Endothelial cell of umbilical vein (primary cell): ENCODE measurements around the gene ATP8A2. TPM values are rescaled to one million over a fixed set of nuclear protein-coding genes. Genes with fewer than 3 reads are reported as not detected.
A peak's percentile ranks its signal among the peaks of the same experiment; 100 is the strongest.

Experiments used
- BruUV-seq: library from RNA; stranded (reverse); fragments of 400-500 nt; replicated peaks from 2 replicates; lab custom pipeline; 2021; lab: Mats Ljungman, UMichigan
- CTCF ChIA-PET: fragments of 300-600, 350-600 bp; sonication (Branson Sonifier 250); formaldehyde crosslinking; loops from one replicate; lab custom pipeline; 2021; ENCODE audit warnings: antibody characterized with exemption, inconsistent platforms; lab: Charles Lee
- POLR2A ChIA-PET: fragments of 300-600, 350-600 bp; sonication (Branson Sonifier 250); formaldehyde crosslinking; loops from one replicate; lab custom pipeline; 2021; ENCODE audit warnings: antibody characterized with exemption, inconsistent platforms; lab: Charles Lee
- DNase-seq: peaks from one replicate; pipeline ENCODE4 v3.0.0-alpha.2; 2011; ENCODE audit warnings: low read depth, low spot score
- FAIRE-seq: peaks from 2 replicates; lab custom pipeline; 2011; peaks lifted over from hg19 to GRCh38; lab: Jason Lieb, UNC
- H2AFZ ChIP-seq: 2 replicates; pipeline ENCODE4 v1.6.0; 2012; ENCODE audit warnings: low read depth, low read length, control low read depth, inconsistent platforms
- H3K27ac ChIP-seq: 2 replicates; pipeline ENCODE4 v1.5.1; 2011; ENCODE audit warnings: low read depth, mild to moderate bottlenecking, control low read depth, low read length, moderate library complexity; ENCODE audit not compliant: insufficient read depth
- H3K27me3 ChIP-seq, 2 experiments: 2 replicates each; pipeline versions ENCODE4 v1.6.0 to v1.6.1; 2011; ENCODE audit warnings: low read length in 2 of 2, mixed read lengths in 1 of 2; ENCODE audit not compliant: control insufficient read depth in 2 of 2, insufficient read depth in 2 of 2
- H3K36me3 ChIP-seq, 2 experiments: 2 replicates in 1 of 2; 3 replicates in 1 of 2; pipeline ENCODE4 v1.5.1; 2011; ENCODE audit warnings: low read length in 2 of 2, mild to moderate bottlenecking in 1 of 2, moderate library complexity in 1 of 2; ENCODE audit not compliant: control insufficient read depth in 2 of 2, insufficient read depth in 2 of 2; ENCODE audit errors: extremely low read depth in 1 of 2
- H3K4me1 ChIP-seq: 3 replicates; pipeline ENCODE4 v1.5.1; 2011; ENCODE audit warnings: mild to moderate bottlenecking, low read length; ENCODE audit not compliant: control insufficient read depth, insufficient read depth; ENCODE audit errors: extremely low read depth
- H3K4me2 ChIP-seq: 2 replicates; pipeline ENCODE4 v1.6.1; 2011; ENCODE audit warnings: low read length, control low read depth, mixed read lengths; ENCODE audit not compliant: insufficient read depth
- H3K4me3 ChIP-seq, 3 experiments: fragments of 200-600 bp in 1 of 3; sonication (generic), shearing (Covaris generic) in 1 of 3; replicated peaks in 1 of 3; 2 replicates each; pipeline ENCODE4 v1.5.1; 2011 to 2016; ENCODE audit warnings: control low read depth in 3 of 3, low read length in 3 of 3, mild to moderate bottlenecking in 2 of 3, inconsistent platforms in 1 of 3, low read depth in 1 of 3, moderate library complexity in 1 of 3; ENCODE audit not compliant: insufficient read depth in 1 of 3
- H3K79me2 ChIP-seq: 2 replicates; pipeline ENCODE4 v1.6.0; 2012; ENCODE audit warnings: low read length, inconsistent platforms; ENCODE audit not compliant: control insufficient read depth, insufficient read depth
- H3K9ac ChIP-seq: replicated peaks from 2 replicates; pipeline ENCODE3; 2011; ENCODE audit warnings: low read length, control low read depth; ENCODE audit not compliant: insufficient read depth; ENCODE audit errors: extremely low read depth
- H3K9me1 ChIP-seq: replicated peaks from 3 replicates; pipeline ENCODE4 v1.6.0; 2011; ENCODE audit warnings: mild to moderate bottlenecking, low read length; ENCODE audit not compliant: control insufficient read depth, insufficient read depth; ENCODE audit errors: extremely low read depth
- H3K9me3 ChIP-seq: replicated peaks from 2 replicates; pipeline ENCODE4 v1.5.1; 2012; ENCODE audit warnings: low read length, inconsistent platforms; ENCODE audit not compliant: control insufficient read depth, insufficient read depth
- H4K20me1 ChIP-seq: replicated peaks from 2 replicates; pipeline ENCODE3; 2011; ENCODE audit warnings: mild to moderate bottlenecking, low read length; ENCODE audit not compliant: control insufficient read depth, insufficient read depth; ENCODE audit errors: extremely low read depth
- EZH2 ChIP-seq: IDR thresholded peaks from 2 replicates; pipeline ENCODE4 v1.6.1; 2012; ENCODE audit warnings: borderline replicate concordance, low read depth, mild to moderate bottlenecking, moderate library complexity, low read length, inconsistent platforms; ENCODE audit not compliant: severe bottlenecking
- FOS ChIP-seq: IDR thresholded peaks from 2 replicates; pipeline ENCODE4 v1.6.1; 2011; ENCODE audit warnings: mild to moderate bottlenecking, low read length, moderate library complexity, borderline replicate concordance; ENCODE audit not compliant: insufficient read depth
- GATA2 ChIP-seq: IDR thresholded peaks from 2 replicates; pipeline ENCODE4 v1.7.0; 2011; ENCODE audit warnings: low read depth, mild to moderate bottlenecking, moderate library complexity, mixed read lengths, low read length; ENCODE audit not compliant: insufficient read length, insufficient read depth
- JUN ChIP-seq: IDR thresholded peaks from 2 replicates; pipeline ENCODE4 v1.6.1; 2011; ENCODE audit warnings: borderline replicate concordance, low read depth; ENCODE audit not compliant: insufficient read length, insufficient read depth
- MYC ChIP-seq: IDR thresholded peaks from one replicate; pipeline ENCODE4 v1.6.1; 2011; ENCODE audit warnings: mild to moderate bottlenecking, low read depth, low read length
- POLR2A ChIP-seq: IDR thresholded peaks from 2 replicates; pipeline ENCODE4 v1.6.1; 2012; ENCODE audit warnings: low read depth, mild to moderate bottlenecking, control low read depth, low read length
- POLR2AphosphoS5 ChIP-seq: IDR thresholded peaks from 2 replicates; pipeline ENCODE4 v1.6.1; 2012; ENCODE audit warnings: low read depth, mild to moderate bottlenecking, control low read depth, low read length, moderate library complexity; ENCODE audit not compliant: insufficient read depth
- dilution Hi-C: fragments of 300-500 bp; cut with MboI; formaldehyde crosslinking; loops from one replicate; pipeline ENCODE4 v1.15.0; 2019; ENCODE audit warnings: low sequenced_read_pairs; ENCODE audit not compliant: extremely low pct_ligation_motif_present
- intact Hi-C: fragments of 100-400 bp; cut with micrococcal nuclease; formaldehyde crosslinking; loops from one replicate; pipeline ENCODE4 v1.10.0; 2022
- polyA plus RNA-seq, 4 experiments: library from polyadenylated mRNA; depleted of rRNA in 3 of 4; stranded (reverse) in 3 of 4; unstranded in 1 of 4; fragments of >200 nt; gene quantifications; 2 replicates each; pipeline versions ENCODE4 v1.2.1 to v1.2.3, GENCODE V29; 2011 to 2012; ENCODE audit warnings: missing spikeins in 1 of 4
- total RNA-seq: library from RNA; stranded (reverse); gene quantifications from 2 replicates; pipeline ENCODE4 v1.2.3, GENCODE V29; 2021
- TF ChIP-seq, protein P1 (sequence below), 2 donors: IDR thresholded peaks; 1 replicate in 1 of 2; 2 replicates in 1 of 2; pipeline ENCODE4 v1.5.1; 2011; ENCODE audit warnings: low read length in 2 of 2, mild to moderate bottlenecking in 2 of 2, moderate library complexity in 2 of 2, control low read depth in 1 of 2, inconsistent platforms in 1 of 2, low read depth in 1 of 2; ENCODE audit not compliant: insufficient read depth in 1 of 2; ENCODE audit errors: extremely low read depth in 1 of 2
- TF ChIP-seq, protein P2 (sequence below): IDR thresholded peaks from 2 replicates; pipeline ENCODE4 v1.6.1; 2011; ENCODE audit not compliant: insufficient read depth, insufficient read length

Gene ATP8A2
- total and polyA plus RNA-seq, 2 donors (not counting 3 experiments of a cell fraction or from before 2014, with no cell fraction given) = 0.11 to 0.49 TPM

DNA sequence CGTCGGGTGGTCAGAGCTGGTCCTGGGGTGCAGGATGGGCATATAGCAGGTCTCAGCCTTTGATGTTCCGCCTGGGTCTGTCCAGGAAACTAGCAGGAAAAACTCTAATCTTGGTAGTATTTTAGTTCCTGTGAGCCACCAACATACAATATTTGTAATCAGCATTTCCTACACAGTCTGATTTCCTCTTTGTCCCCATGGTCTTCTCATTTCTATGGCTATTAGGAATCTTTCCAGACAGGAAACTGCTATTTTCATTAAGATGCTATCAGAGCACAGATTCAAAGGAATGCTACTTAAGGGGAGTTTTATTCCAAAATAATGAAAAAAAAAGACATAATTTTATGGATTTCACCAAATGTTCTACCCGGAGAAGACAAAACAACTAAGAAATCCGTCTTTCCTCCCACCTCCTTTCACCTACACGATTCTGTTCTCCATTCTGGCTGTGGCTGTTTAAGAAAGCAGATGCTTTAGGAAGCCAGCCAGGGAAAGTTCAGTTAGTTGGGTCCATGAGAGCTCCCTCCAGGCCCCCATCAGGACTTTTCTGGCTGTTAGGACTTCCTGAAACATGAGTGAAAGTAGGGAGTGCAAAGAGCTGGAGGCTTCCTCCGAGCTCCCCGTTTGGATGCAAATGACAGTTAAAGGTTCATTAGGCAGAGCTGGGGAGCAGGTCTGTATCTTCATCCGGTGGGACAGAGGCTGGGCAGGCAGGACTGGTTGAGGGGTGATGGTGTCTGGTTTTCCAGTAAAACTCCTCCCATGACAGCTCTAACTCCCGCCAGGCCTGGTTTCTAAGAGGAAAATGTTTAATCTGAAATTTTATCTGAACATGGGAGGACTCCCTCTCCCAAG, 643.7 kb downstream of the ATP8A2 start:
- H3K9ac ChIP-seq = peak overlapping the region; percentile 53
- H3K4me3 ChIP-seq = peak overlapping the region in 1 of 3 experiments; percentile 13
- H3K9me3 ChIP-seq = peaks cover 2% of the 10 kb centered on the region
- peak overlapping the region; percentile 92 for H3K27ac ChIP-seq
- H3K4me2 ChIP-seq = peak overlapping the region; percentile 85
- intact Hi-C loops (loop anchor here (1.0 to 10.0 kb wide), 4 partner anchors 36 to 701 kb away; partner anchors contain the start of gene RNF6), dilution Hi-C loops (no loop called here)
- no peaks in the 10 kb centered on the region for H4K20me1 ChIP-seq
- FAIRE-seq (peak; percentile 87), DNase-seq (peak; percentile 70)
- H3K27me3 ChIP-seq = no peaks in the 10 kb centered on the region
- CTCF ChIA-PET = interaction anchor here (0.9 to 2.8 kb wide), 3 partner anchors 8 to 34 kb away, joined by 3 to 11 read pairs (median 3); no protein-coding TSS in a partner anchor
- peak overlapping the region; percentile 73 for H2AFZ ChIP-seq
- no peaks in the 10 kb centered on the region for H3K36me3 ChIP-seq
- no peaks in the 10 kb centered on the region for H3K79me2 ChIP-seq
- POLR2A ChIA-PET = no interaction called here
- H3K9me1 ChIP-seq = no peaks in the 10 kb centered on the region
- TF ChIP-seq, protein P1, sequence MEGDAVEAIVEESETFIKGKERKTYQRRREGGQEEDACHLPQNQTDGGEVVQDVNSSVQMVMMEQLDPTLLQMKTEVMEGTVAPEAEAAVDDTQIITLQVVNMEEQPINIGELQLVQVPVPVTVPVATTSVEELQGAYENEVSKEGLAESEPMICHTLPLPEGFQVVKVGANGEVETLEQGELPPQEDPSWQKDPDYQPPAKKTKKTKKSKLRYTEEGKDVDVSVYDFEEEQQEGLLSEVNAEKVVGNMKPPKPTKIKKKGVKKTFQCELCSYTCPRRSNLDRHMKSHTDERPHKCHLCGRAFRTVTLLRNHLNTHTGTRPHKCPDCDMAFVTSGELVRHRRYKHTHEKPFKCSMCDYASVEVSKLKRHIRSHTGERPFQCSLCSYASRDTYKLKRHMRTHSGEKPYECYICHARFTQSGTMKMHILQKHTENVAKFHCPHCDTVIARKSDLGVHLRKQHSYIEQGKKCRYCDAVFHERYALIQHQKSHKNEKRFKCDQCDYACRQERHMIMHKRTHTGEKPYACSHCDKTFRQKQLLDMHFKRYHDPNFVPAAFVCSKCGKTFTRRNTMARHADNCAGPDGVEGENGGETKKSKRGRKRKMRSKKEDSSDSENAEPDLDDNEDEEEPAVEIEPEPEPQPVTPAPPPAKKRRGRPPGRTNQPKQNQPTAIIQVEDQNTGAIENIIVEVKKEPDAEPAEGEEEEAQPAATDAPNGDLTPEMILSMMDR (IDR thresholded peaks at IDR 0.05; ENCODE audit: extremely low read depth in 1 of 2, insufficient read depth in 1 of 2, low read depth in 1 of 2, low read length in 2 of 2) = no peak
- TF ChIP-seq FOS (peak; percentile 24), MYC (no peak), JUN (no peak), GATA2 (peak; percentile 96), POLR2AphosphoS5 (peak; percentile 45), POLR2A (peak; percentile 41), EZH2 (no peak)
- TF ChIP-seq, protein P2, sequence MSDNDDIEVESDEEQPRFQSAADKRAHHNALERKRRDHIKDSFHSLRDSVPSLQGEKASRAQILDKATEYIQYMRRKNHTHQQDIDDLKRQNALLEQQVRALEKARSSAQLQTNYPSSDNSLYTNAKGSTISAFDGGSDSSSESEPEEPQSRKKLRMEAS = no peak
- H3K4me1 ChIP-seq = peaks cover 64% of the 10 kb centered on the region
- no TSS peak for BruUV-seq
